HL-60/S4 treated with phorbol 12-myristate 13-acetate at 8.2 ng/mL for 4 days and 3 days (cell line): ENCODE measurements around the gene HTR2A.

Source experiments
- in situ Hi-C: fragments of 300-500 bp; cut with MboI; formaldehyde crosslinking; loops from 2 replicates; pipeline ENCODE4 v1.15.0; 2022; ENCODE audit warnings: low sequenced_read_pairs

HTR2A gene

GRCh38 chr13:46874006-46874405 lies 22.8 kb downstream of the HTR2A start:
- in situ Hi-C loops: no loop called here

DNA sequence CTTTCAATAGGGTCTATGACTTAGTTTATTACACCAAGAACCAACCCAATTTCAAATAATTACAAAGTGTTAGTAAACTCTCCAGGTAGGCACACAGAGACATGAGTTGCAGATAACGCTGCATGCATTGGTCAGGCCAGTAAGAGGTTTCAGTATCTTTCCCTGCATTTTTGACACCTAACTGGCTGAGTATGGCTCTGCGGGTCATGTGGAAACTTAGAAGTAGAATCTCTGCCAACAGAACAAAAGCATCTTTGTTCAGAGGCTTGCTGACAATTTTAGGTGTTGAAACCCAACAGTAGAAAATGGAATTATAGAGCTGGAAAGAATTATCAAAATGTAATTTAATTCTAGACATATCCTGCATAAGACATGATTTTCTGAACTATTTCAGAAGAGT lies 25.3 kb downstream of the HTR2A start:
- in situ Hi-C loops: no loop called here

GRCh38 chr13:46868091-46868490 lies 28.8 kb downstream of the HTR2A start:
- in situ Hi-C loops: no loop called here

- in situ Hi-C loops: no loop called here
Observed at GRCh38 chr13:46866150-46866549, 30.7 kb downstream of the HTR2A start.

GRCh38 chr13:46864941-46865340 lies 31.9 kb downstream of the HTR2A start:
- in situ Hi-C loops: no loop called here

GRCh38 chr13:46861959-46862358 lies 34.9 kb downstream of the HTR2A start:
- in situ Hi-C loops: no loop called here

DNA sequence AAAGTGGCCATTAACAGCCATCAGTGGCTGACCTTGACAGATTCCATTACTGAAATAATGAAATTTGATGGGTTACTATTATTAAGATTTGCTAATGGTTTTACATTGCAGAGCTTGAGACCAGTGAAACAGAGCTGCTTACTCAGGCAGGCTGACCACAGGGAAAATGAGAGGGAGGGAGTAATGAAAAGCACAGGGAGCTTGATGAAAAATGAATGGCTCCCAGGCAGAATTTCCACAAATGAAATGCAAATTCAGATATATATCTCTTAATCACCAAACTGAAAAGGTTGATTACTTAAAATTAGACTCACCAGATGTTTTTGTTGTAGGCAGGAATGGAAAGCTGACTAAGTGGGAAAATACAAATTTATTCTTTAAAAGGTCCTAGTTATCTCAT lies 36.1 kb downstream of the HTR2A start:
- in situ Hi-C loops: no loop called here

GRCh38 chr13:46858776-46859175 lies 38.1 kb downstream of the HTR2A start:
- in situ Hi-C loops: no loop called here

DNA sequence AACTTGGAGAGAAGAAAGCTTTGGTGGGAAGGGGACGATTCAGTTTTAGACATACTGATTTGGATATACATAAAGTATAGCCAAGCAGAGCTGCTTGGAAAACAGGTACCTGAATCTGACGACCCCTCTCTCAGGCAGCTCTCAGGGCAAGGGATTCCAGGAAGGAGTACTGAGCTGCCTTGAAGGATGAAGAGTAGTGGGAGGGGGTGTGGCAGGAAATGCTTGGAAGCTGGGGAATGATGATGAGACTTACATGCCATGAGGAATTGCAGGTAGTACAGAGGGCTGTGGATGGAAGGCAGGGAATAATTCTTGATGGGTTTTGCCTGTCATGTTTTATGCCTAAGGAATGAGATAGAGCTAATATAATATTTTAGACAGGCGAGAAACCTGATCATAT lies 38.7 kb downstream of the HTR2A start:
- in situ Hi-C loops: no loop called here

GRCh38 chr13:46855664-46856063 lies 41.2 kb downstream of the HTR2A start:
- in situ Hi-C loops: no loop called here

DNA sequence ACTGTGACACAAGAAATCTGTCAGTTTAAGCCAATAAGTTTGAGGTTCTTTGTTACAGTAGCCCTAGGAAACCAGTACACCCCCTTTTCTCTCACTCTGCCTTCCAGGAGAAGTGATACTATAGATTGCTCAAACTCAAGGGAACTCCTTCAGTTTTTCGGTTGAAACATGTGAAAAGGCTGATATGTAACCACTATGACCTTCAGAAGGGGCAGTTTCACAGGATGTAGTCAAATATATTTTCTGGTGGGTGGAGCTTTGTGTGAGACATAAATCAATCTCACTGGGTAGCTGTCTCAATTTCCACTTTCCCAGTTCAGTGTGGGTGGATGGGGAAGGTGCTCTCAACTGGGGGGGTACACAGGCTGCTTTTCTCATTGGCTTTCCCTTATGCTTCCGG lies 41.7 kb downstream of the HTR2A start:
- in situ Hi-C loops: no loop called here

GRCh38 chr13:46852168-46852567 lies 44.7 kb downstream of the HTR2A start:
- in situ Hi-C loops: no loop called here

- in situ Hi-C loops: no loop called here
Observed at GRCh38 chr13:46850214-46850613, 46.6 kb downstream of the HTR2A start.

DNA sequence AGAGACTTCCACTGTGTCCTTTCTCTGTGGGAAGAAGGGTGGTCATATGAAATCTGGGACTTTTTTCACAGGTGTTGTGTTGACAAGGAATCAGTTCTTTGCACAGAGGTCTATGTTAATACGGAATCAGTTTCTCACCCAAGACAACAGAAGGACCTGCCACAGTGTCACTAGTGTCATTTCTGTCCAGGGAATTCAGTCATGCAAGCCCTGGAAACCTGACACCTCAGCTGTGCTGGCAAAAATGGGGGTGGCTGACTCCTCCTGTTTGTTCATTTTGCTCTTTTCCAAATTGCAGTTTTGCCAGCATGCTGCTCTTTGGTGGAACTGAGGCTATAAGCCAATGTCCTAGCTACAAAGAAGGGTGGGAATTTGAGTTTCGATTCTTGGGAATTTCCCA lies 50.1 kb downstream of the HTR2A start:
- in situ Hi-C loops: no loop called here

GRCh38 chr13:46845146-46845545 lies 51.7 kb downstream of the HTR2A start:
- in situ Hi-C loops: no loop called here

- in situ Hi-C loops: no loop called here
Observed at GRCh38 chr13:46844431-46844830, 52.4 kb downstream of the HTR2A start.

DNA sequence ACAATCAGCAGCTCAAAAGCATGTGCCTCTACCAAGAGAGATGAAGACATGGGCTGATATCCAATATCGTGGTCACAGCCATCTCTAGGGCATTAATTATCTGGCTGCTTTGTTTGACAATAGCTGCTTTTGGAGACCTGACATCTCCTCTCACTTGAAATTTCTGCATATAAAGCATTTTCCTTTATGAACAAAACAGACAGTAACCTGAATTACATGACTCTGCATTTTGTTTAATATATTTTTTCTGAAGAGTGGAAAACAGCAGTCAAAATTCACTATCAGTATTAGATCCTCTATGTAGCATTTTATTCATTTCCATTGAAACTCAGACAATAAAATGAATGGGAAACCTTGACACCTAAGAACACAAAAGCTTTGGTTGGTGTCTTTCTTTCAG lies 57.5 kb downstream of the HTR2A start:
- in situ Hi-C loops: no loop called here

DNA sequence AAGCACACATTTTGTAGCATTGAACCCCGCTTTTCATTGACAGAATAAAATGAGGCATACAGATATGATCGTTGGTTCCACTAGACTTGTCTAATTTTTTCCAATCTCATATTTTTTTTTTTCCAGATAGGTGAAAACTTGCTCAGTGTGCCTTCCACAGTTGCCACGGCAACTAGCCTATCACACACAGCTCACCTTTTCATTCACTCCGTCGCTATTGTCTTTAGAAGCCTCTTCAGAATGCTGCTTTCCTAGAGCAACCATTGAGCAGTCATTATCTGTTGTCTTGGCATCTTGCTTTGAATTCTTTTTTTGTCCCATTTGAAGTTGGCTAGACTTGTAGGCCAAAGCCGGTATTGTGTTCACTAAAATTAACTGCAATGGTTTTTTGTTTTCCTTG lies 62.2 kb downstream of the HTR2A start:
- in situ Hi-C loops: no loop called here

DNA sequence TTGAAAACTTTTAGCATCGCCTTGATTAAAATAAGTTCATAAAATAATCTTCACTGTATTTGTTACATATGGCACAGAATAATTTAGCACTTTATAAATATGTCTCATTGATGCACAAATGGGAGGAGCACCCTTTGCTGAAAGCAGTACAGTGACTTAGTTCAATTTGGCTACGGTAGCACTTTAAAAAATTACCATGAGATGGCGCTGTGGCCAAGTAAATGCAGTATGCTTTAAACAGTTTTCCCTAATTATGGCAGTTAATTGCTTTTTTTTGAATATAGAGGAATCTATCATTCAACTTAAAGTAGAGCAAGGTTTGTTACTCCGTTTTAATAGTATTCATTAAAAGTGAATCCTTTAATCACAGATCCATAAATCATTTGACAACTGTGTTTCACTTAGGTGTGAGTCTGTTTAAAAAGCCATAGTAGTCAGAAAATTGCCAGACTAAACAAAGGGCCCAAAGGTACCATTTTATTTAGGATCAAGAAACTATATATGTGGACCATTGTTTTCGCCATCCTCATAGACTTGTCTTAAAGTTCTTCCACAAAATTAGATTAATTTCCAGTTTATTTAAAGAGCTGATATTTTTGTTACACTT lies 65.2 kb downstream of the HTR2A start:
- in situ Hi-C loops: no loop called here

DNA sequence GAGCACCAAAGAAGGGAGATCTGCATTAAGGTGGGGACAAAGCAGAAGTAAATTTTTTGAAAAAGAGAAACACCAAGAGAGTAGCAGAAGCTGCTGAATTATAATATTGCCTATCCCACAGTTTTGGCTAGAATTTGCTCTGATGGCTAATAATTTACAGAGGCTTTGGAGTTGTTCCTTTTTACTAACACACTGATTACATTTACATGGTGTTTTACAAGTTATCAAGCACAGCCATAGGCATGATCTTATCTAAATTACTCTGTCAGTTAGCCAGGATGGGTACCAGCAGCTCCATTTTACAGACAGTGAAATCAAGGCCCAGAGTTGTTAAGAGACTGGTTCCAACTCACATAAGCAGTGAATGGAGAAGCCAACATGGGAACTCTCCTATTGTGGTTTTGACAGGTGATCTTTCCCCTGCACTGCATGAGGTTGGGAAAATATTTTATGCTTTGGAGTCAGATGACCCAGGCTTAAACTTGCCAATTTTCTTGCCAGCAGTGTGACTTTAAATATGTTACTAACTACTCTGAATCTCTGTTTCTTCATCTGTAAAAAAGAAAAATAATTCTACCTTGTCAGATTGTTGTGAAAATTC lies 66.3 kb downstream of the HTR2A start:
- in situ Hi-C loops: no loop called here

GRCh38 chr13:46822551-46822950 lies 74.3 kb downstream of the HTR2A start:
- in situ Hi-C loops: no loop called here

GRCh38 chr13:46817838-46818476 lies 78.9 kb downstream of the HTR2A start:
- in situ Hi-C loops: no loop called here

GRCh38 chr13:46817095-46817494 lies 79.8 kb downstream of the HTR2A start:
- in situ Hi-C loops: no loop called here
